HG03103 (cell line): ENCODE measurements around the gene MAP3K2.
A peak's percentile ranks its signal among the peaks of the same experiment; 100 is the strongest.

Experiments used
- ATAC-seq: cut with Tn5 transposase; IDR thresholded peaks from one replicate; pipeline ENCODE4 v1.9.1; 2021; ENCODE audit warnings: low read depth; ENCODE audit not compliant: unreplicated experiment

MAP3K2 gene

GRCh38 chr2:127387655-127388422 is at the start of gene MAP3K2:
Gene MAP3K2, minus strand, starts transcription at chr2:127387975. Its CDS starts 44,846 bp downstream, at chr2:127343129.
- ATAC-seq, result peak; percentile 58

- no peak for ATAC-seq
Observed at GRCh38 chr2:127437056-127437455, 49.3 kb upstream of the MAP3K2 start.

GRCh38 chr2:127434515-127434914 is 46.7 kb upstream of the MAP3K2 start:
- no peak for ATAC-seq

- ATAC-seq, result no peak
Observed at GRCh38 chr2:127431408-127432023, 43.7 kb upstream of the MAP3K2 start.

- no peak for ATAC-seq
Observed at GRCh38 chr2:127429844-127430425, 42.2 kb upstream of the MAP3K2 start.

- ATAC-seq, result no peak
Observed at GRCh38 chr2:127429291-127429690, 41.5 kb upstream of the MAP3K2 start.

GRCh38 chr2:127428815-127429109 is 41.0 kb upstream of the MAP3K2 start:
- no peak for ATAC-seq

DNA sequence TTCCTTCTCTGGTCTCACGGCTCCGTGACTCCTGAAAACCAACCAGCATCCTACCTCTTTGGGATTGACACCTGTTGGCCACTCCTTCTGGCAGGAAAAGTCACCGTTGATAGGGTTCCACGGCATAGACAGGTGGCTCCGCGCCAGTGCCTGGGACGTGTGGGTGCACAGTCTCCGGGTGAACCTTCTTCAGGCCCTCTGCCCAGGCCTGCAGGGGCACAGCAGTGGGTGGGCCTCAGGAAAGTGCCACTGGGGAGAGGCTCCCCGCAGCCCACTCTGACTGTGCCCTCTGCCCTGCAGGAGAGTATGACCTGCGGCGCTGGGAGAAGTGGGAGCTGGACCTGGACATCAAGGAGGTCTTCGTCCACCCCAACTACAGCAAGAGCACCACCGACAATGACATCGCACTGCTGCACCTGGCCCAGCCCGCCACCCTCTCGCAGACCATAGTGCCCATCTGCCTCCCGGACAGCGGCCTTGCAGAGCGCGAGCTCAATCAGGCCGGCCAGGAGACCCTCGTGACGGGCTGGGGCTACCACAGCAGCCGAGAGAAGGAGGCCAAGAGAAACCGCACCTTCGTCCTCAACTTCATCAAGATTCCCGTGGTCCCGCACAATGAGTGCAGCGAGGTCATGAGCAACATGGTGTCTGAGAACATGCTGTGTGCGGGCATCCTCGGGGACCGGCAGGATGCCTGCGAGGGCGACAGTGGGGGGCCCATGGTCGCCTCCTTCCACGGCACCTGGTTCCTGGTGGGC is 40.5 kb upstream of the MAP3K2 start:
- ATAC-seq, result no peak

DNA sequence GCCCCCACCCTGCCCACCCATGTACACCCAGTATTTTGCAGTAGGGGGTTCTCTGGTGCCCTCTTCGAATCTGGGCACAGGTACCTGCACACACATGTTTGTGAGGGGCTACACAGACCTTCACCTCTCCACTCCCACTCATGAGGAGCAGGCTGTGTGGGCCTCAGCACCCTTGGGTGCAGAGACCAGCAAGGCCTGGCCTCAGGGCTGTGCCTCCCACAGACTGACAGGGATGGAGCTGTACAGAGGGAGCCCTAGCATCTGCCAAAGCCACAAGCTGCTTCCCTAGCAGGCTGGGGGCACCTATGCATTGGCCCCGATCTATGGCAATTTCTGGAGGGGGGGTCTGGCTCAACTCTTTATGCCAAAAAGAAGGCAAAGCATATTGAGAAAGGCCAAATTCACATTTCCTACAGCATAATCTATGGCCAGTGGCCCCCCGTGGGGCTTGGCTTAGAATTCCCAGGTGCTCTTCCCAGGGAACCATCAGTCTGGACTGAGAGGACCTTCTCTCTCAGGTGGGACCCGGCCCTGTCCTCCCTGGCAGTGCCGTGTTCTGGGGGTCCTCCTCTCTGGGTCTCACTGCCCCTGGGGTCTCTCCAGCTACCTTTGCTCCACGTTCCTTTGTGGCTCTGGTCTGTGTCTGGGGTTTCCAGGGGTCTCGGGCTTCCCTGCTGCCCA is 39.7 kb upstream of the MAP3K2 start:
- ATAC-seq, result no peak

DNA sequence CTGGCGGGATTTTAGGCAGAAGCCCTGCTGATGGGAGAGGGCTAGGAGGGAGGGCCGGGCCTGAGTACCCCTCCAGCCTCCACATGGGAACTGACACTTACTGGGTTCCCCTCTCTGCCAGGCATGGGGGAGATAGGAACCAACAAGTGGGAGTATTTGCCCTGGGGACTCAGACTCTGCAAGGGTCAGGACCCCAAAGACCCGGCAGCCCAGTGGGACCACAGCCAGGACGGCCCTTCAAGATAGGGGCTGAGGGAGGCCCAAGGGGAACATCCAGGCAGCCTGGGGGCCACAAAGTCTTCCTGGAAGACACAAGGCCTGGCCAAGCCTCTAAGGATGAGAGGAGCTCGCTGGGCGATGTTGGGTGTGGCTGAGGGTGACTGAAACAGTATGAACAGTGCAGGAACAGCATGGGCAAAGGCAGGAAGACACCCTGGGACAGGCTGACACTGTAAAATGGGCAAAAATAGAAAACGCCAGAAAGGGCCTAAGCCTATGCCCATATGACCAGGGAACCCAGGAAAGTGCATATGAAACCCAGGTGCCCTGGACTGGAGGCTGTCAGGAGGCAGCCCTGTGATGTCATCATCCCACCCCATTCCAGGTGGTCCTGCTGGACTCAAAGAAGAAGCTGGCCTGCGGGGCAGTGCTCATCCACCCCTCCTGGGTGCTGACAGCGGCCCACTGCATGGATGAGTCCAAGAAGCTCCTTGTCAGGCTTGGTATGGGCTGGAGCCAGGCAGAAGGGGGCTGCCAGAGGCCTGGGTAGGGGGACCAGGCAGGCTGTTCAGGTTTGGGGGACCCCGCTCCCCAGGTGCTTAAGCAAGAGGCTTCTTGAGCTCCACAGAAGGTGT is 39.0 kb upstream of the MAP3K2 start:
- no peak for ATAC-seq

DNA sequence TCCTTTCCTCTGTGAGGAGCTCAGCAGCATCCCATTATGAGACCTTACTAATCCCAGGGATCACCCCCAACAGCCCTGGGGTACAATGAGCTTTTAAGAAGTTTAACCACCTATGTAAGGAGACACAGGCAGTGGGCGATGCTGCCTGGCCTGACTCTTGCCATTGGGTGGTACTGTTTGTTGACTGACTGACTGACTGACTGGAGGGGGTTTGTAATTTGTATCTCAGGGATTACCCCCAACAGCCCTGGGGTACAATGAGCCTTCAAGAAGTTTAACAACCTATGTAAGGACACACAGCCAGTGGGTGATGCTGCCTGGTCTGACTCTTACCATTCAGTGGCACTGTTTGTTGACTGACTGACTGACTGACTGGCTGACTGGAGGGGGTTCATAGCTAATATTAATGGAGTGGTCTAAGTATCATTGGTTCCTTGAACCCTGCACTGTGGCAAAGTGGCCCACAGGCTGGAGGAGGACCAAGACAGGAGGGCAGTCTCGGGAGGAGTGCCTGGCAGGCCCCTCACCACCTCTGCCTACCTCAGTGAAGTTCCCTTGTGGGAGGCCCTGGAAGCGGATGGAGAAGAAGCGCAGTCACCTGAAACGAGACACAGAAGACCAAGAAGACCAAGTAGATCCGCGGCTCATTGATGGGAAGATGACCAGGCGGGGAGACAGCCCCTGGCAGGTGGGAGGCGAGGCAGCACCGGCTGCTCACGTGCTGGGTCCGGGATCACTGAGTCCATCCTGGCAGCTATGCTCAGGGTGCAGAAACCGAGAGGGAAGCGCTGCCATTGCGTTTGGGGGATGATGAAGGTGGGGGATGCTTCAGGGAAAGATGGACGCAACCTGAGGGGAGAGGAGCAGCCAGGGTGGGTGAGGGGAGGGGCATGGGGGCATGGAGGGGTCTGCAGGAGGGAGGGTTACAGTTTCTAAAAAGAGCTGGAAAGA is 38.0 kb upstream of the MAP3K2 start:
- no peak for ATAC-seq

GRCh38 chr2:127424598-127425520 is 37.1 kb upstream of the MAP3K2 start:
- ATAC-seq, result no peak

- no peak for ATAC-seq
Observed at GRCh38 chr2:127423880-127424279, 36.1 kb upstream of the MAP3K2 start.

GRCh38 chr2:127423478-127423843 is 35.7 kb upstream of the MAP3K2 start:
- no peak for ATAC-seq

DNA sequence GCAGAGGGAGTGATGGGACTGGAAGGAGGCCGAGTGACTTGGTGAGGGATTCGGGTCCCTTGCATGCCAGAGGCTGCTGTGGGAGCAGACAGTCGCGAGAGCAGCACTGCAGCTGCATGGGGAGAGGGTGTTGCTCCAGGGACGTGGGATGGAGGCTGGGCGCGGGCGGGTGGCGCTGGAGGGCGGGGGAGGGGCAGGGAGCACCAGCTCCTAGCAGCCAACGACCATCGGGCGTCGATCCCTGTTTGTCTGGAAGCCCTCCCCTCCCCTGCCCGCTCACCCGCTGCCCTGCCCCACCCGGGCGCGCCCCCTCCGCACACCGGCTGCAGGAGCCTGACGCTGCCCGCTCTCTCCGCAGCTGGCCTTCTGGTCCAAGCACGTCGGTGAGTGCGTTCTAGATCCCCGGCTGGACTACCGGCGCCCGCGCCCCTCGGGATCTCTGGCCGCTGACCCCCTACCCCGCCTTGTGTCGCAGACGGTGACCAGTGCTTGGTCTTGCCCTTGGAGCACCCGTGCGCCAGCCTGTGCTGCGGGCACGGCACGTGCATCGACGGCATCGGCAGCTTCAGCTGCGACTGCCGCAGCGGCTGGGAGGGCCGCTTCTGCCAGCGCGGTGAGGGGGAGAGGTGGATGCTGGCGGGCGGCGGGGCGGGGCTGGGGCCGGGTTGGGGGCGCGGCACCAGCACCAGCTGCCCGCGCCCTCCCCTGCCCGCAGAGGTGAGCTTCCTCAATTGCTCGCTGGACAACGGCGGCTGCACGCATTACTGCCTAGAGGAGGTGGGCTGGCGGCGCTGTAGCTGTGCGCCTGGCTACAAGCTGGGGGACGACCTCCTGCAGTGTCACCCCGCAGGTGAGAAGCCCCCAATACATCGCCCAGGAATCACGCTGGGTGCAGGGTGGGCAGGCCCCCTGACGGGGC is 35.0 kb upstream of the MAP3K2 start:
- ATAC-seq, result no peak

DNA sequence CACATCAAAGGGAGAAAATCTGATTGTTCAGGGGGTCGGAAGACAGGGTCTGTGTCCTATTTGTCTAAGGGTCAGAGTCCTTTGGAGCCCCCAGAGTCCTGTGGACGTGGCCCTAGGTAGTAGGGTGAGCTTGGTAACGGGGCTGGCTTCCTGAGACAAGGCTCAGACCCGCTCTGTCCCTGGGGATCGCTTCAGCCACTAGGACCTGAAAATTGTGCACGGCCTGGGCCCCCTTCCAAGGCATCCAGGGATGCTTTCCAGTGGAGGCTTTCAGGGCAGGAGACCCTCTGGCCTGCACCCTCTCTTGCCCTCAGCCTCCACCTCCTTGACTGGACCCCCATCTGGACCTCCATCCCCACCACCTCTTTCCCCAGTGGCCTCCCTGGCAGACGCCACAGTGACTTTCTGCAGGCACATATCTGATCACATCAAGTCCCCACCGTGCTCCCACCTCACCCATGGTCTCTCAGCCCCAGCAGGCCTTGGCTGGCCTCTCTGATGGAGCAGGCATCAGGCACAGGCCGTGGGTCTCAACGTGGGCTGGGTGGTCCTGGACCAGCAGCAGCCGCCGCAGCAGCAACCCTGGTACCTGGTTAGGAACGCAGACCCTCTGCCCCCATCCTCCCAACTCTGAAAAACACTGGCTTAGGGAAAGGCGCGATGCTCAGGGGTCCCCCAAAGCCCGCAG is 34.2 kb upstream of the MAP3K2 start:
- no peak for ATAC-seq
